CD4-positive, alpha-beta T cell (primary cell): ENCODE data around the gene FAM3D. TPM values are rescaled to one million over a fixed set of nuclear protein-coding genes. Genes with fewer than 3 reads are reported as not detected.

Experiments
- ATAC-seq: fragments of 200-7000 bp; cut with Tn5 transposase; one replicate; pipeline ENCODE4 v1.10.0; 2022; ENCODE audit warnings: mild to moderate bottlenecking; ENCODE audit not compliant: poor library complexity
- CTCF ChIA-PET: fragments of 350-600 bp; sonication (Branson Sonifier 250); formaldehyde crosslinking; loops from one replicate; lab custom pipeline; 2021; ENCODE audit warnings: antibody characterized with exemption, inconsistent platforms; lab: Charles Lee
- POLR2A ChIA-PET: fragments of 350-600 bp; sonication (Branson Sonifier 250); formaldehyde crosslinking; loops from one replicate; lab custom pipeline; 2021; ENCODE audit warnings: antibody characterized with exemption, inconsistent platforms; lab: Charles Lee
- DNase-seq, 14 experiments: peaks; one replicate each; pipeline ENCODE4 v3.0.0-alpha.2; 2013 to 2020; ENCODE audit warnings: mixed read lengths in 2 of 14
- H3K27ac ChIP-seq, 2 donors: one replicate each; pipeline versions ENCODE4 v1.5.1 to v1.7.0; 2013; ENCODE audit warnings: low read length in 2 of 2, low read depth in 1 of 2, mild to moderate bottlenecking in 1 of 2
- H3K27me3 ChIP-seq, 2 experiments: 1 replicate in 1 of 2; 2 replicates in 1 of 2; pipeline versions ENCODE4 v1.6.1 to v1.7.0; 2013; ENCODE audit warnings: low read length in 2 of 2, control low read depth in 1 of 2, mild to moderate bottlenecking in 1 of 2, moderate library complexity in 1 of 2; ENCODE audit not compliant: insufficient read depth in 2 of 2, control insufficient read depth in 1 of 2
- H3K36me3 ChIP-seq: one replicate; pipeline ENCODE4 v1.6.1; 2013; ENCODE audit warnings: low read length, control low read depth; ENCODE audit not compliant: insufficient read depth
- H3K4me1 ChIP-seq: one replicate; pipeline ENCODE4 v1.6.1; 2013; ENCODE audit warnings: low read length, control low read depth; ENCODE audit not compliant: insufficient read depth
- H3K4me3 ChIP-seq: one replicate; pipeline ENCODE4 v1.5.1; 2013; ENCODE audit warnings: mild to moderate bottlenecking, low read length, moderate library complexity
- H3K9me3 ChIP-seq, 2 experiments: 1 replicate in 1 of 2; 2 replicates in 1 of 2; pipeline versions ENCODE4 v1.6.1 to v1.7.0; 2013; ENCODE audit warnings: low read length in 2 of 2, mild to moderate bottlenecking in 2 of 2, control low read depth in 1 of 2, moderate library complexity in 1 of 2; ENCODE audit not compliant: control insufficient read depth in 1 of 2, insufficient read depth in 1 of 2
- H3K27ac Mint-ChIP-seq: one replicate; pipeline ENCODE4 v1.8.0; 2020; ENCODE audit warnings: mixed read lengths
- H3K27me3 Mint-ChIP-seq: one replicate; pipeline ENCODE4 v1.8.0; 2021; ENCODE audit warnings: mixed read lengths
- H3K36me3 Mint-ChIP-seq: one replicate; pipeline ENCODE4 v1.8.0; 2021; ENCODE audit warnings: low read depth, mixed read lengths
- H3K4me1 Mint-ChIP-seq: one replicate; pipeline ENCODE4 v1.8.0; 2021; ENCODE audit warnings: low read depth, mixed read lengths
- H3K4me3 Mint-ChIP-seq: one replicate; pipeline ENCODE4 v1.8.0; 2020; ENCODE audit warnings: mild to moderate bottlenecking, mixed read lengths
- H3K9me3 Mint-ChIP-seq: one replicate; pipeline ENCODE4 v1.8.0; 2020; ENCODE audit warnings: mixed read lengths
- CTCF ChIP-seq: fragments of 200-600 bp; IDR thresholded peaks from one replicate; pipeline ENCODE4 v1.8.0; 2022; ENCODE audit warnings: antibody characterized with exemption, mild to moderate bottlenecking
- intact Hi-C, 2 experiments: fragments of 100-400 bp; cut with DNase I in 1 of 2; cut with micrococcal nuclease in 1 of 2; formaldehyde crosslinking; loops; one replicate each; pipeline versions ENCODE4 v1.15.1 to v1.9.0; 2023 to 2025; cut with DNase I, micrococcal nuclease
- total RNA-seq, 174 experiments: library from RNA in 2 of 174; stranded (reverse) in 2 of 174; gene quantifications; one replicate each; pipeline ENCODE4 v1.2.3 and lab custom pipeline; 2021 to 2026

FAM3D gene
- total RNA-seq, 2 experiments from 2014 or later, result not detected

- TF ChIP-seq CTCF, result no peak
- no peak overlapping the region for H3K4me3 ChIP-seq
- ATAC-seq, result no peak
- Mint-ChIP-seq H3K36me3 (no peaks in the 10 kb centered on the region), H3K27ac (no peak overlapping the region), H3K4me1 (no peaks in the 10 kb centered on the region), H3K4me3 (no peak overlapping the region), H3K9me3 (no peaks in the 10 kb centered on the region), H3K27me3 (no peaks in the 10 kb centered on the region)
- H3K27me3 ChIP-seq, result peaks cover 0 to 4% of the 10 kb centered on the region in 2 experiments
- intact Hi-C loops, result no loop called here
- CTCF ChIA-PET, result no interaction called here
- H3K9me3 ChIP-seq, result no peaks in the 10 kb centered on the region
- H3K36me3 ChIP-seq, result no peaks in the 10 kb centered on the region
- no peak for DNase-seq
- H3K4me1 ChIP-seq, result peaks cover 3% of the 10 kb centered on the region
- H3K27ac ChIP-seq, result no peak overlapping the region
- POLR2A ChIA-PET, result no interaction called here
Observed at GRCh38 chr3:58628823-58629562, 37.6 kb downstream of the FAM3D start.

- intact Hi-C loops, result no loop called here
- no peaks in the 10 kb centered on the region for H3K27me3 Mint-ChIP-seq
- POLR2A ChIA-PET, result no interaction called here
- no peaks in the 10 kb centered on the region for H3K36me3 Mint-ChIP-seq
- no peak for TF ChIP-seq CTCF
- no peaks in the 10 kb centered on the region for H3K9me3 Mint-ChIP-seq
- DNase-seq (no peak), ATAC-seq (no peak)
- Histone ChIP-seq H3K4me1 (peaks cover 3% of the 10 kb centered on the region), H3K27me3 (peaks cover 0 to 4% of the 10 kb centered on the region in 2 experiments), H3K36me3 (no peaks in the 10 kb centered on the region), H3K4me3 (no peak overlapping the region), H3K27ac (no peak overlapping the region), H3K9me3 (no peaks in the 10 kb centered on the region)
- no peak overlapping the region for H3K27ac Mint-ChIP-seq
- H3K4me1 Mint-ChIP-seq, result no peaks in the 10 kb centered on the region
- no peak overlapping the region for H3K4me3 Mint-ChIP-seq
- CTCF ChIA-PET, result no interaction called here
Observed at GRCh38 chr3:58627941-58628340, 38.6 kb downstream of the FAM3D start.

GRCh38 chr3:58627570-58627885 is 39.0 kb downstream of the FAM3D start:
- ATAC-seq (no peak), DNase-seq (no peak)
- H3K4me1 ChIP-seq, result peaks cover 3% of the 10 kb centered on the region
- no peaks in the 10 kb centered on the region for H3K36me3 ChIP-seq
- H3K4me3 ChIP-seq, result no peak overlapping the region
- no peaks in the 10 kb centered on the region for H3K27me3 Mint-ChIP-seq
- intact Hi-C loops, result no loop called here
- ChIA-PET CTCF (no interaction called here), POLR2A (no interaction called here)
- H3K9me3 Mint-ChIP-seq, result no peaks in the 10 kb centered on the region
- no peaks in the 10 kb centered on the region for H3K9me3 ChIP-seq
- no peaks in the 10 kb centered on the region for H3K4me1 Mint-ChIP-seq
- H3K27ac Mint-ChIP-seq, result no peak overlapping the region
- H3K4me3 Mint-ChIP-seq, result no peak overlapping the region
- peaks cover 0 to 4% of the 10 kb centered on the region in 2 experiments for H3K27me3 ChIP-seq
- TF ChIP-seq CTCF, result no peak
- no peak overlapping the region for H3K27ac ChIP-seq
- H3K36me3 Mint-ChIP-seq, result no peaks in the 10 kb centered on the region
